ENCODE results near the gene TTL. TPM values are rescaled to one million over a fixed set of nuclear protein-coding genes. Genes with fewer than 3 reads are reported as not detected.

TTL gene
- total RNA-seq, 2 donors from 2014 or later: 30.9 to 35.9 TPM

DNA sequence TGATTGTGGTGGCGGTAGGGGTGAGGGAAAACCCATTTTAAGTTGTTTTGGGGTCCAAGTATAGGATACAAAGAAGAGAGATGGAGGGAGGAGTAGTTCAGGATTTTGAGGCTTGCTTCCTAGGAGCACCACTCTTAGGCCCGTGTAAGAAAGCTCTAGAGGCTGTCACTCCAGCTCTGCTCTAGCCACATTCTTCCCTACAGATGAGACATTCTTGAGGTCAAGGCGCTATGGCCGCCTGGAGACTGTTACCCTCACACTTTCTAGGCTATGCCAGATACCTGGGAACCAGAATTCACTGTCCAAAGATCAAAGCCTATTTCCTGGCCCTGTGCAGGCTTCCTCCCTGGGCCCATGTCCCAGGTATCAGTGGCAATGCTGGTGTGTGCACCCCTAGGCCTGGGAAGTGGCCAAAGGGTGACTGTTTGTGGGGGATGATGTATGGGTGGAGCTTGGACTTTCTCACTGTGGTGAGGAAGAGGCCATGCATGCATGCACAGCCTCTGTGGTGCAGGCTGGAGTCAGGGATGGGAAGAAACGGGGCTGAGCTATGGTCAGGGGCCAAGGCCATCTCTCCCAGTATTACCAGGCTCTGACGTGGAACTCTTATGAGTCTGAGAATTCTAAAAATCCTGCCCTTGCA lies 7.0 kb upstream of the TTL start:
- Histone ChIP-seq H3K36me3 (no peaks in the 10 kb centered on the region), H3K4me3 (no peak overlapping the region), H3K27ac (no peak overlapping the region), H3K4me1 (ENCODE audit: control insufficient read depth in 1 of 2, low read depth in 2 of 2) (no peaks in the 10 kb centered on the region), H3K27me3 (replicated peaks; ENCODE audit: insufficient read depth) (no peaks in the 10 kb centered on the region), H3K9me3 (no peaks in the 10 kb centered on the region)
- ATAC-seq (ENCODE audit: insufficient number of reproducible peaks, low FRiP score, low read depth) (no peak), DNase-seq (ENCODE audit: low spot score) (no peak)
- TF ChIP-seq, protein P1, sequence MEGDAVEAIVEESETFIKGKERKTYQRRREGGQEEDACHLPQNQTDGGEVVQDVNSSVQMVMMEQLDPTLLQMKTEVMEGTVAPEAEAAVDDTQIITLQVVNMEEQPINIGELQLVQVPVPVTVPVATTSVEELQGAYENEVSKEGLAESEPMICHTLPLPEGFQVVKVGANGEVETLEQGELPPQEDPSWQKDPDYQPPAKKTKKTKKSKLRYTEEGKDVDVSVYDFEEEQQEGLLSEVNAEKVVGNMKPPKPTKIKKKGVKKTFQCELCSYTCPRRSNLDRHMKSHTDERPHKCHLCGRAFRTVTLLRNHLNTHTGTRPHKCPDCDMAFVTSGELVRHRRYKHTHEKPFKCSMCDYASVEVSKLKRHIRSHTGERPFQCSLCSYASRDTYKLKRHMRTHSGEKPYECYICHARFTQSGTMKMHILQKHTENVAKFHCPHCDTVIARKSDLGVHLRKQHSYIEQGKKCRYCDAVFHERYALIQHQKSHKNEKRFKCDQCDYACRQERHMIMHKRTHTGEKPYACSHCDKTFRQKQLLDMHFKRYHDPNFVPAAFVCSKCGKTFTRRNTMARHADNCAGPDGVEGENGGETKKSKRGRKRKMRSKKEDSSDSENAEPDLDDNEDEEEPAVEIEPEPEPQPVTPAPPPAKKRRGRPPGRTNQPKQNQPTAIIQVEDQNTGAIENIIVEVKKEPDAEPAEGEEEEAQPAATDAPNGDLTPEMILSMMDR (IDR thresholded peaks at IDR 0.05): no peak

DNA sequence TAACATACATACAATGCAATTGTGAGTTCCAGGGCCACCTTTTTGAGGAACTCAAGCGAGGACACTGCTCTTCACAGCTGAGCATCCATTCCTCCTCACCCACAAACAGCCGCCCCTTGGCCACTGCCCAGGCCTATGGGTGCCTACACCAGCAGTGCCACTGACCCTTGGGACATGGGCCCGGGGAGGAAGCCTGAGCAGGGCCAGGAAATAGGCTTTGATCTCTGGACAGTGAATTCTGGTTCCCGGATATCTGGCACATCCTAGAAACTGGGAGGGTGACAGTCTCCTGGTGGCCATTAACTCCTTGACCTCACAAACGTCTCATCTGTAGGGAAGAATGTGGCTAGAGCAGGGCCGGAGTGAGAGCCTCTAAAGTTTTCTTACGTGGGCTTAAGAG lies 5.5 kb upstream of the TTL start:
- ATAC-seq (ENCODE audit: insufficient number of reproducible peaks, low FRiP score, low read depth) (no peak), DNase-seq (ENCODE audit: low spot score) (no peak)
- TF ChIP-seq, protein P1 (IDR thresholded peaks at IDR 0.05): no peak
- Histone ChIP-seq H3K4me1 (ENCODE audit: control insufficient read depth in 1 of 2, low read depth in 2 of 2) (peaks cover 6% of the 10 kb centered on the region in 2 donors), H3K27me3 (replicated peaks; ENCODE audit: insufficient read depth) (no peaks in the 10 kb centered on the region), H3K27ac (no peak overlapping the region), H3K9me3 (no peaks in the 10 kb centered on the region), H3K4me3 (no peak overlapping the region), H3K36me3 (no peaks in the 10 kb centered on the region)

DNA sequence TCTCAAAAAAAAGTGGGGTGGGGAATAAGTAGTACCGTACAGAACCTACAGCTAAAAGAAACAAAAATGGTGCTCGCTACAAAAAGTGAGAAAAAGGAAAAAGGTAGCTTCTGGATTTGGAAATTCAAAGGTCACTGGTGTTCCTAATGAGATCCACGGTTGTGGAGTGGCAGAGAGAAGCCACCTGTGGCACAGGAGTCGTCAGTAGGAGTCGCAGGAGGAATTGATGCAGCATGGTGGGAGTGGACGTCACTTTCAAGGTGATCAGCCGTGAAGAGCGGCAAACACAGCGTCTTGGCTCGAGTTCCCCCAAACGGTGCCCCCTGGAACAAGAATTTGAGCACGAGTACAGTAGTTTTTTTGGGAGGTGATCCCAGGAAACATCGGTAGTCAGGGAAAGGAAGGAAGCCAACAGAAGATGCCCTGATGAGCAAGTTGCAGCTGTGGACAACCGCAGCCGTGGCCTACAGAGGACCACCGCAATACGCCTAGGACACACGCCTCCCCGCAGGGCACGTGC lies 1.4 kb upstream of the TTL start:
- DNase-seq (ENCODE audit: low spot score) (no peak), ATAC-seq (ENCODE audit: insufficient number of reproducible peaks, low FRiP score, low read depth) (no peak)
- no peaks in the 10 kb centered on the region for H3K36me3 ChIP-seq
- H3K4me3 ChIP-seq: peak overlapping the region; percentile 78
- H3K9me3 ChIP-seq: no peaks in the 10 kb centered on the region
- peak overlapping the region; percentile 57 to 68 for H3K27ac ChIP-seq
- peaks cover 10 to 24% of the 10 kb centered on the region in 2 donors for H3K4me1 ChIP-seq (ENCODE audit: control insufficient read depth in 1 of 2, low read depth in 2 of 2)
- H3K27me3 ChIP-seq (replicated peaks; ENCODE audit: insufficient read depth): no peaks in the 10 kb centered on the region
- TF ChIP-seq, protein P1 (IDR thresholded peaks at IDR 0.05): no peak

DNA sequence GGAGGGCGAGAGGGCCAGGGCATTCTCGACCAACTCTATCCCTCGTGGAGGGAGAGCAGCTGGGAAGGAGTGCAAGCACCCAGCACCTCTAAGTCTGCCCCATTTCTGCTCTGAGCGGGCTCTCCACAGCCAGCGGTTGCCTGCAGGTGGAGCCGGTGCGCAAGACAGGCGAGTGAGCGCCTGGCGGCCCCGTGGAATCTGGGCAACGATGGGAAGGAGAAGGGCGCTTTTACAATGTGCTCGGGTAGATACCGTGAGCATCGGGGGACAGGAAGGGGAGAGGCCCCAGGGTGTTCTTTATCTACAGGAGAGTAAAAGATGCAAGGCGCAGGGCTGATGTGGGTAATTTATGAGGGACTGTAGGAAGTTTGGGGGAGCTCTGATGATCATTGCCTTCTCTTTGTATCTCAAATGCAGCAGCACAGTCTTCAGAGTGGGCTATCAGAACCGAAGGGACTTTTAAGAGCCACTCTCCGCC lies 867 bp upstream of the TTL start:
- Histone ChIP-seq H3K27me3 (replicated peaks; ENCODE audit: insufficient read depth) (no peaks in the 10 kb centered on the region), H3K36me3 (no peaks in the 10 kb centered on the region), H3K27ac (peak overlapping the region; percentile 57 to 68), H3K4me3 (peak overlapping the region; percentile 78), H3K4me1 (ENCODE audit: control insufficient read depth in 1 of 2, low read depth in 2 of 2) (peaks cover 10 to 24% of the 10 kb centered on the region in 2 donors), H3K9me3 (no peaks in the 10 kb centered on the region)
- TF ChIP-seq, protein P1 (IDR thresholded peaks at IDR 0.05): peak; percentile 67
- peak; percentile 22 for ATAC-seq (ENCODE audit: insufficient number of reproducible peaks, low FRiP score, low read depth)
- DNase-seq (ENCODE audit: low spot score): peak; percentile 33

DNA sequence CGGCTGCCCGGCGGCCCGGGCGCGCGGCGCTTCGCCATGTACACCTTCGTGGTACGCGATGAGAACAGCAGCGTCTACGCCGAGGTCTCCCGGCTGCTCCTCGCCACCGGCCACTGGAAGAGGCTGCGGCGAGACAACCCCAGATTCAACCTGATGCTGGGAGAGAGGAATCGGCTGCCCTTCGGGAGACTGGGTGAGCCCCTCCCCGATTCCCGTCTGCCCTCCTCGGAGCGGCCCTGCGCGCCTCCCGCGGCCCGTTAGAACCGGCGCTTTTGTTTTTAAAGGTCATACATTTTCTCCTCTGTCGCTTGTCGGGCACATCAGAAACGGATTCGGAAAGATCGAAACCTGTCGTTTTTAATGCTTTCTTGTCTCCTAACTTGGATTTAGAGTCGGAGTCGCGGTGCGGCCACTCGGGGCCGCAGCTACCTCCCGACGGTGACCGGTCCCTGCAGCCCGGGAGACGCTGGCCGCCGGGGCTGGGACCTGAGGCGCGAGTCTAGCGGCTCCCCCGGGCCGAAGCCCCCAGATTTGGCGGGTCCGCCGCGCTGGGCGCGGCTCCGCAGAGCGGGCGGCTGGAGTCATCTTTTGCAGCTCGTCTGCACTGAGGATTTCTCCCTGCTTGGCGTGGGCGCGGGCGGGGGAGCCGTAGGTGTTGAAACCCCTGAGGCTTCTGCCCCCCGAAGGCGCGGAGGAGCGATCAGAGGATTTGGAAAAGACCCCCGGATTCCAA lies 519 bp downstream of the TTL start:
- TF ChIP-seq, protein P1 (IDR thresholded peaks at IDR 0.05): no peak
- H3K9me3 ChIP-seq: no peaks in the 10 kb centered on the region
- ATAC-seq (ENCODE audit: insufficient number of reproducible peaks, low FRiP score, low read depth): no peak
- peak overlapping the region; percentile 78 to 81 for H3K27ac ChIP-seq
- no peaks in the 10 kb centered on the region for H3K27me3 ChIP-seq (replicated peaks; ENCODE audit: insufficient read depth)
- peaks cover 10 to 24% of the 10 kb centered on the region in 2 donors for H3K4me1 ChIP-seq (ENCODE audit: control insufficient read depth in 1 of 2, low read depth in 2 of 2)
- no peak for DNase-seq (ENCODE audit: low spot score)
- H3K36me3 ChIP-seq: no peaks in the 10 kb centered on the region
- H3K4me3 ChIP-seq: peak overlapping the region; percentile 76

Measured in thoracic aorta (tissue), 2 donors.